ENCODE results near the gene TBX6. TPM values are rescaled to one million over a fixed set of nuclear protein-coding genes. Genes with fewer than 3 reads are reported as not detected.
"Not testable (repeated sequence)": the region's sequence is repeated elsewhere in the genome, so short reads cannot be mapped to it uniquely, and the experiment has no call there.

TBX6 gene
- polyA plus RNA-seq, 1 donor: 0.77 TPM

DNA sequence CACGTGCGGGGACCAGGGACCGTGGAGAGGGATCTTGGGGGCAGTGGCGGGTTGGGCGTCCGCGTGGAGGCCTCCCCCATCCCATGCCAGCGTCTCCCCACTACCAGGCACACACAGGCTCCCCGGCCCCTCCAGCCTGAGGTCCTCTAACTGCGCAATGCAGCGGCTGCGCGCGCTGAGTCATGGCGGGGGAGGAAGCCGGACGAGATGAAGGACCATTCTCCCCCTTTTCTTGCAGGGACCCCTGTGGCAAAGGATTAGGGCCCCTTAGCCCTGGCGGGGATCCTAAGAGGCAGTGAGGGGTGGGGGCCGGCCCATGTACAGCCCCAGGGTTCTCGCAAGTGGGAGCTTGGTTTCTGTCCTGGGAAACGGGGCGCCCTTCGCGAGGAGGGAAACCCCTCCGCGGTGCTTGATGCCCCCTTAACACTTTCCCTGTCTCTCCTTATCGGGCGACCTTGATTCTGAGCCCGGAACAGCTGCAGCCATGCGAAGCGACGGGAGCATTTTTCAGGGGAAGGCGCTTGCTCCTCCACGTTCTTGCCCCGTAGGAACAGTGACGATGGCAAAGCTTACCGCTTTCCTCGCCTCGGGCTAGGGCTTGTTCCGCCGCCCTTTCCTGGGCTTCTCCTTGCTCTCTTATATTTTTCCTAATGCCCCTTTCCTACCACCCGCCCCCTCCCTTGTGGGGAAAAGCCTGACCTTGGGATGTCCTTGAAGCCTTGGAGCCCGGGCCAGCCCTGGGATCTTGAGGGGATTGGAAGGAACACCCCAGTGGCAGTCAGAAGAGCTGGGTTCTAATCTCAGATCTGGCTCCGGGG lies 25.6 kb downstream of the TBX6 start:
- no peak for DNase-seq

DNA sequence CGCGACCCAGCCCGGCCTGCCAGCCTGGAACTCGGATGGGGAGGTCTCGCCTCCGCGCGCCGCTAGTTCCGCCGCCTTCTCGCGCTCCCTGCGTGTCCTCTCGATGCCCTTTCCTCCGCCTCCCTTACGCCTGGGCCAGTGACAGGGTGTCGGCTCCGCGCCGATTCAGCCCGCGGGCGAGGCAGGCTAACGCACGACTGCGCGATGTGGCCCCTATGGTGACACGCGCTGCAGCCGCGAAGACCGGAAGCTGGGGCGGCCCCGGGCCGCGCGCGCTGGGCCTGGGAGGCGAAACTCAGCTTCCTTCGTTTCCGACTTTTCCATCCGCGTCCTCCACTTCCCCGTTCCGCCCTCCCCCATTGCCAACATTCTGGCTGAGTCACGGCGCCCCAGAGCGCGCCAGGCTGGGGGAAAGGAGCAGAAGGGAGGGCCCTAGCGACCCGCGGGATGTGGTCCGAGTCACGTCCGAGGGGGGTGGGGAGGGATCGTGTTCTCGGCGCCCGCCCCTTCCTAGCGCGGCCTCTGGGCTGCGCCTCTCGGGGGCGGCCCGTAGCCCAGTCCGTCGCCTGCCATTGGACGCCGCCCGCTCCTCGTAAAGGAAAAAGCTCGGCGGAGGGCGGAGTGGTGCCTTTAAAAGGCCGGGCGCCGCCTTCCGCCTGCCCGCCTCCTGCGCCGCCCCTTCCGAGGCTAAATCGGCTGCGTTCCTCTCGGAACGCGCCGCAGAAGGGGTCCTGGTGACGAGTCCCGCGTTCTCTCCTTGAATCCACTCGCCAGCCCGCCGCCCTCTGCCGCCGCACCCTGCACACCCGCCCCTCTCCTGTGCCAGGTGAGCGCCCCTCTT lies 26.4 kb downstream of the TBX6 start, which contains the start of gene ALDOA:
ALDOA (plus strand) TSS at position 659 of the 841 bp plus-strand sequence. CDS start 1,138 bp downstream, outside the sequence.
- peak; percentile 99 for DNase-seq

DNA sequence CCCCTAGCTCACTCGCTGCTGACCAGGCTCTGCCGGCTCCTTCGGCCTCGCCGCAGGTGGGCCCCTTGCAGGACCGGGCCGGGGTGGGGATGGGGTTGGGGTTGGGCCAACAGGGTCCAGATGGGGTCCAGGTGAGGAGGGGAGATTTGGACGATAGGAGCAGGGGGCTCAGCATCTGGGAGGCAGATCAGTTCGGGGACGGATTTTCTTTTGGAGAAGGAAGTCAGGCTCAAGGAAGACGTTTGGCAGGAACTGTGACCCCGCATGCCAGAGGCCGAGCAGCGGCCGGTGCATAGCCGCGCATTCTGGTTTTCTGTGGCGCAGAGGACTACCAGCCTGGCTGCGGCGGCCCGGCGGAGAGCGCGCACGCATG lies 27.0 kb downstream of the TBX6 start:
- DNase-seq: no peak

- peak; percentile 66 for DNase-seq
These were observed 27.6 kb downstream of the TBX6 start for GRCh38 chr16:30063893-30064728.

- DNase-seq: no peak
These were observed 28.3 kb downstream of the TBX6 start for GRCh38 chr16:30063278-30063892.

DNA sequence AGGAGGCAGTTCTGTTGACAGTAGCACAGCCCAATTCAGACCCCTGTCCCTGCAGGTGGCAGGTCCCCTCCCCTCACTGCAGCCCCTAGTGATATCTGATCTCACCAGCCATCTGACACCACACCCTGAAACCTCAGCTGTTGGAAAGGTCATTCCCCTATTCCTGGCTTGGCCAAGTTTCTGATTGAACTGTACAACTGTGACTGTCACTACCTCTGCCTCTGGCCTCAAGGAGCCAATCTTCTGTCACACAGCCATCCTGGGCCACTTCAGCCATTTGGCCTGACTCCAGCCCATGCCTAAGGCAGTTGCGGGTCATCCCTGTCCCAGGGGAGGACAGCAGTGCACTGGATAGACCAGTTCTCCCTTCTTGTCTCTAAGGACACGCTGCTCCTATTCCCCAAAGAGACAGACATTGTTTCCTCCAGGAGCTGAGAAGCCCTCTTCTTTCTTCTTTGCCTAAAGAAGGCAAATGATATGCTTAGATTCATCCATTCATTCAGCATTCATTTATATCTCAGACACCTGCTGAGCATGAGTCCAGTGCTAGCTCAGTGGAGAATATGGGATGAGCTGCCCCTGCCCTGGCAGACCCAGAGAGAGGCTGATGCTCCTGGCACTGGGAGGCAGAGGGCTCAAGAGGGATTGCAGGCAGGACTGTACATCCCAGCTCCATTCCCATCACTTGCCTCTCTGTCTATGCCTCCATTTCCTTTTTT lies 30.7 kb downstream of the TBX6 start:
- DNase-seq: no peak

DNA sequence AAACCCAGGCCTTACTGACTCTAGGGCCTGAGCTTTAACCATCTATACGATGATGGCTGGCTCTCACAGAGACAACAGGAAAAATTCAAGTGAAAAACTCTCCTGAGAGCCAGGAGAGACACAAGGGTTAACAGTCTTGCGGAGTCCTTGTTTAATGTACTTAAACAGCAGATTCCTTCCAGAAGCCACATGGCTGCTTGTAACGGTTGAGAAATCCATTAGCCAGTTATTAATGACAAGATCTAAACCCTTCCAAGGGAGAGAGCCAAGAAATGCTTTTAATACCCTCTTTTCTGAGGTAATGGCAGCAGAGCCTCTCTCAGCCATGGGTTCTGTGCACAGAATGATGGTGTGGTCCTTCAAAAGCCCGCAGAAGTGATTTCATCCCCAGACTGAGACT lies 31.4 kb downstream of the TBX6 start:
- DNase-seq: no peak

DNA sequence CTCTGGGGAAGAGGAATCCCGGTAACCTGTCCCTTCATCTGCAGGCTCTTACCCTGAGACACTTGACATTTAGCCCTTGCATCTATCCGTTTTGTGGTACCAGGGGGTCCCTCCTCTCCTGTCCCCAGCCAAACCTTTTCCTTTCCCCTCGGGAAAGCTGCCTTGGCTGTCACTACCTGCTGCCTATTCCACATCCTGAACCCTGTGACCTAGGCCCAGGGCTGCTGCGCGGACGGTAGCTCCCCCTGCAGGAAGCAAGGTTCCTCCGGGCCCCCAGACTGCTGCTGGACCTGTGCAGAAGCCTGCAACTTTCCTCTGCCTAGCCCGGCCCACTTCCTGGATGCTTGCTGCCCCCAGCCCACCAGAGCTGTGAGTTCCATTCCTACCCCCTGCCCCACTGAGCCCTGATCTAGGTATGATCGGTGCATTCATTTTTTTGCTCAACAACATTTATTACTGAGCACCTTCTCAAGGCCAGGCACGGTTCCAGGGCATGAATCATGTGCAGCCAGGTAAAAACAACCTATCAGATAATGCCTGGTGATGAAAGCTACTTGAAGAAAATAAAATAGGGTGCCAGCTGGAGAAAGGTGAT lies 36.7 kb downstream of the TBX6 start:
- no peak for DNase-seq

- no peak for DNase-seq
These were observed 37.3 kb downstream of the TBX6 start for GRCh38 chr16:30054451-30054850.

DNA sequence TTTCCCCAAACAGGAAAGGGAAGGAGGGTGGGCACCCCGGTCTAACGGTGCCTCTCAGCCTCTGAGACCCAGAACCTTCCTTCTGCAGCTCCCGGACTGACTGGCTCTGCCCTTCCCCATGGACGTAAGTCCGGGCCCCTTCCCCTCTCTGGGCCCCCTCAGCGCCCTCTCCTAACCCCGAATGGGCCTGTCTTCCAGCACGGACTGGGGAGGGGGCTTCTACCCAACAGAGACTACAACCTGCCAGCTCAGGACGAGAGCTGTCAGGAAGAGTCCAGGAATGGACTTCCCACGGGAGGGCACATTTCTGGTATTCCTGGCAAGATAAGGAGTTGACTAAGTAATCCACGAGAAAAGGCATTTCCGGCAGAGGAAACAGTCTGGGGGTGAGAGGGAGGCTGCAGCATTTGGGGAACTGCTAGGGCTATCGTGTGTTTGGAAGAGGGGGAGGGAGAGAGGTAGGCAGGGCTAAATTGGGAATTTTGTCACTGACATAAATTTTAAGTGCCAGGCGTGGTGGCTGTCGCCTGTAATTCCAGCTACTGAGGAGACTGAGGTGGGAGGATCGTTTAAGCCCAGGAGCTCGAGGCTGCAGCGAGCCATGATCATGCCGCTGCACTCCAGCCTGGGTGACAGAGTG lies 38.2 kb downstream of the TBX6 start:
- DNase-seq: no peak

GRCh38 chr16:30052671-30053372 lies 38.9 kb downstream of the TBX6 start:
- DNase-seq: peak; percentile 92

- no peak for DNase-seq
These were observed 40.2 kb downstream of the TBX6 start for GRCh38 chr16:30051518-30051917.

DNA sequence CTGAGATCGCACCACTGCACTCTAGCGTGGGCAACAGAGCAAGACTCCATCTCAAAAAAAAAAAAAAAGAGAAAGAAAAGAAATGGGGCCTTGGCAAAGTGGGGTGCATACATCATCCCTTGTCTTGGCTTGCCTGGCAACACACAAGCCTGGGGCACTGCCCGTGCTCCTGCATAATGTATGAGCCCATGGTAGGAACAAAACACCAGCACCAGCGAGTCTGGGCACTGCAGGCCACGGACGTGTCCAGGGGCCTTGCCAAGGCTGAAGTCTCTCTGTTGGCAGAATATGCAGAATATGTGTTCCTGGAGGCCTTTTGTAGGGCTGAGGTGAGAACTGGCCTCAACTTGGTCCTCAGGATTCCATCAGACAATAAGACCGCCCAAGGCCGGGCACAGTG lies 41.9 kb downstream of the TBX6 start:
- DNase-seq: no peak

DNA sequence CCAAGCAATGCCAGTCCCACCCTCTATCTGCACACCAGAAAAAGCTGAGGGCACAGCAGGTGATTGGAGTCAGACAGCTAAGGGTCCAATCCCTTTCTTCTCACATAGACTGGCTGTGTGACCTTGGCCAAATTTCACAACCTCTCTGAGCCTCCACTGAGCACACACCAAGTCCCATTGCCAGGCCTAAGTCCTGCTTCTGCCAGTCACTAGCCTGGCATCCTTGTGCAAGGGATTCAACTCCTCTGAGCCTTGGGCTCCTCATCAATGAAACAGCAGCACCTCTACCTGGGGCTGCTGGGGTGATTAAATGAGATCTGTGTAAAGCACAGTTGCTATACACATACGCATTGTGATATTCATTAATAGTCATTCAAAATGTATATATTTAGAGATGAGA lies 45.1 kb downstream of the TBX6 start:
- DNase-seq: no peak

DNA sequence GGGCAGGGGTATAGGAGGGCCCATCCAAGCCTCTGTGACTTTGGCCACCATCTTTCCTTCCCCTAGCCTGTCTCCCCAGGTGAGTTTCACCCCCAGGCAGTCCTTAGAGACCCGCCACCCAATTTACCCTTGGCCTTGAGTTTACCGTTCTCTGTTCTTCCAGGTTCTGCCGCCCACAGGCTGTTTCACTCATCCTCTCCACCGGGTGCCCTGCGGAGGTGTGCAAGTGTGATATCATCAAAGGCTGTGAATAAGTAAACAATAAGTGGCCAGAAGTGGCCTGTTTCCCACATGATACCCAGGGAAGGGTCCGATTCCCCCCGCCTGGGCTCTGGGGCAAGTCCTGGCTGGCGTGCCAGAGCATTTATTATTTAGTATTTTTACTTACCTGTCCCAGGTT lies 45.5 kb downstream of the TBX6 start:
- no peak for DNase-seq

DNA sequence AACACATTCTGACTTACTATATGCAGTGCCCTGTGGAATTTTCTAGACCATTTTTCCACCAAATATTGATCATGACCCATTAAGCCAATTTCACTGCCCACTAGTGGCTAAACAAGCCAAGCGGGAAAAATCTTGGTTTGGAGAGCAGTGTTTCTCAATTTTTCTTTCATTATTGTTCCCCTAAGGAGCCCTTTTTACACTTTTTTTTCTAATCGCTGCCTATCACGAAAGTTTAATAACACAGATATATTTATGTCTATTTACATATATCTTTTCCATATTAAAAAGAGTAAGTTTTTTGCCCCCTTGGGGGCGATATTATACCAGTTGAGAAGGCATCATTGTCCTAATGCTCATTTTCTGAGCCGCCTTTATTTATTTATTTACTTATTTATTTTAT lies 49.9 kb downstream of the TBX6 start:
- DNase-seq: no peak

GRCh38 chr16:30040690-30041089 lies 51.0 kb downstream of the TBX6 start:
- DNase-seq: not testable (repeated sequence)

- no peak for DNase-seq
These were observed 51.5 kb downstream of the TBX6 start for GRCh38 chr16:30040221-30040620.
